BE2C (cell line): ENCODE results near the gene IQSEC1.

Experiments
- DNase-seq: peaks from one replicate; pipeline ENCODE4 v3.0.0-alpha.2; 2020
- H3K27me3 ChIP-seq: fragments of 250-450 bp; sonication (Bioruptor Pico); 2 replicates; pipeline ENCODE4 v1.5.1; 2020; ENCODE audit warnings: mild to moderate bottlenecking
- H3K36me3 ChIP-seq: fragments of 250-450 bp; sonication (Bioruptor Pico); 2 replicates; pipeline ENCODE4 v1.5.1; 2020; ENCODE audit warnings: mild to moderate bottlenecking
- H3K4me1 ChIP-seq: fragments of 250-450 bp; sonication (Bioruptor Pico); 2 replicates; pipeline ENCODE4 v1.5.1; 2020
- H3K4me3 ChIP-seq: 2 replicates; pipeline ENCODE4 v1.5.1; 2011; ENCODE audit warnings: low read depth, low read length
- H3K9me3 ChIP-seq: fragments of 250-450 bp; sonication (Bioruptor Pico); 2 replicates; pipeline ENCODE4 v1.5.1; 2020
- TF ChIP-seq, protein P1 (sequence below): IDR thresholded peaks from 2 replicates; pipeline ENCODE4 v1.5.1; 2012; ENCODE audit warnings: mild to moderate bottlenecking, low read depth, low read length

The IQSEC1 gene

DNA sequence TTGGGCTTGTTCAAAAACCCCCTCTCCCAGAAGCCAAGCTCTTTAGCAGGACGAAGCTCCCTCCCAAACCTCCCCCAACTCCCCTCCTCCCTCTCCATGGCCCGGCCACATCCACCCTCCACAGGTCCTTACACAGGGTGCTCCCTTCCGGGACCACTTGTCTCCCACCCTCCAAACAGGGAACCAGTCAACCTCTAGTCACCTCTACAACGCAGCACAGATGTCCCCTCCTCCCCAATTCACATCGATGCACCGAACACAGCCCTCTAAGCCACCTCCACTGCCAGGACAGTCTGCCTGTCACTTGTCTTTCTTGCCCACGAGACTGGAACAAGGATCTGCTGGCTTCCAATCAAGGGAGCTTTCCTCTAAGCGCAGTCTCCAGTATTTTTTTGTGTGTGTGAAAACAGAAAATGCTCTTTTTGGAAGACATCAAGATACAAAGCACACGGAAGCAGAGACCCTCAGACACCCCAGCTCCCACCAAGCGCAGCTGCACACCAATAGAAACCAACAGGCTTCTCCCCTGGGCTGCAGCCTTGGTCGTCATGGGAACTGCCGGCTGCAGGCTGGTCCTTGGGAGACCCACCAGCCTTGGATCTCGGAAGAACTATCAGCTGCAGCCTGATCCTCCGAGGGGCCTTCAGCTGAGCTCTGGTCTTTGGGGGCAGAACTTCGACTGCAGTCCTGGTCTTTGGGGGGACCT lies 26.5 kb downstream of the IQSEC1 start:
- no peak for DNase-seq
- H3K27me3 ChIP-seq = no peaks in the 10 kb centered on the region
- peaks cover 28% of the 10 kb centered on the region for H3K4me1 ChIP-seq

DNA sequence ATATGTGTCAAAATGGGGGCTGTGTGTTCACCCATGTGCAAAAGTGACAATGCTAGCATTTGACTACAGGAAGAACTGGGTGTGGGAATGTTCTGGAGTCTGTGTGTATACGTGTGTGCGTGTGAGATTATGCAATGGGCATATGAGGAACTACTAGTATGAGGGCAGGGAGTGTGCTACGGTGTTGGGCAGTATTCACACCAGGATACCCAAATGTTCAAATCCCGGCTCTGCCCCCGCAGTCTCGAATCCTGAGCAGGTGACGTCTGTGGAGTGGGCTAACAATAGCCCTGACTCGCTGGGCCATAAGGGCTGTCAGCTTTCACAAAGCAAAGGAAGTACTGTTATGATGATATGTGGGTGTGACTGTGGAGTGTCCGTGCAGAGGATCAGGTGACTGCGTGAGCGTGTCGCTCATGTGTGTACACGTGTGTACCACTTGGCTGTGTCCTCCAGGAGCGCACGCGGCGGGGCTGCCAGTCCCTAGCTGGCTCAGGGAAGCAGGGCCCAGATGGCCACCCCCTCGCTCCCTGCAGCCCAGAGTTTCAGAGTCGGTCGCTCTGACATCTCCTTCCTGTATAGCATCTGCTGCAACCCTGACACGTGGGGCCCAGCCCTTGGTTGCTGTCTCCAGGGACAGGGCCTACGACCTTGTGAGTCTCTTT lies 27.2 kb downstream of the IQSEC1 start:
- TF ChIP-seq, protein P1, sequence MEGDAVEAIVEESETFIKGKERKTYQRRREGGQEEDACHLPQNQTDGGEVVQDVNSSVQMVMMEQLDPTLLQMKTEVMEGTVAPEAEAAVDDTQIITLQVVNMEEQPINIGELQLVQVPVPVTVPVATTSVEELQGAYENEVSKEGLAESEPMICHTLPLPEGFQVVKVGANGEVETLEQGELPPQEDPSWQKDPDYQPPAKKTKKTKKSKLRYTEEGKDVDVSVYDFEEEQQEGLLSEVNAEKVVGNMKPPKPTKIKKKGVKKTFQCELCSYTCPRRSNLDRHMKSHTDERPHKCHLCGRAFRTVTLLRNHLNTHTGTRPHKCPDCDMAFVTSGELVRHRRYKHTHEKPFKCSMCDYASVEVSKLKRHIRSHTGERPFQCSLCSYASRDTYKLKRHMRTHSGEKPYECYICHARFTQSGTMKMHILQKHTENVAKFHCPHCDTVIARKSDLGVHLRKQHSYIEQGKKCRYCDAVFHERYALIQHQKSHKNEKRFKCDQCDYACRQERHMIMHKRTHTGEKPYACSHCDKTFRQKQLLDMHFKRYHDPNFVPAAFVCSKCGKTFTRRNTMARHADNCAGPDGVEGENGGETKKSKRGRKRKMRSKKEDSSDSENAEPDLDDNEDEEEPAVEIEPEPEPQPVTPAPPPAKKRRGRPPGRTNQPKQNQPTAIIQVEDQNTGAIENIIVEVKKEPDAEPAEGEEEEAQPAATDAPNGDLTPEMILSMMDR = no peak
- no peaks in the 10 kb centered on the region for H3K36me3 ChIP-seq

More for the DNA sequence above, 26.5 kb downstream of the IQSEC1 start:
- Histone ChIP-seq H3K36me3 (no peaks in the 10 kb centered on the region), H3K9me3 (no peaks in the 10 kb centered on the region), H3K4me3 (no peak overlapping the region)
- TF ChIP-seq, protein P1 = no peak

DNA sequence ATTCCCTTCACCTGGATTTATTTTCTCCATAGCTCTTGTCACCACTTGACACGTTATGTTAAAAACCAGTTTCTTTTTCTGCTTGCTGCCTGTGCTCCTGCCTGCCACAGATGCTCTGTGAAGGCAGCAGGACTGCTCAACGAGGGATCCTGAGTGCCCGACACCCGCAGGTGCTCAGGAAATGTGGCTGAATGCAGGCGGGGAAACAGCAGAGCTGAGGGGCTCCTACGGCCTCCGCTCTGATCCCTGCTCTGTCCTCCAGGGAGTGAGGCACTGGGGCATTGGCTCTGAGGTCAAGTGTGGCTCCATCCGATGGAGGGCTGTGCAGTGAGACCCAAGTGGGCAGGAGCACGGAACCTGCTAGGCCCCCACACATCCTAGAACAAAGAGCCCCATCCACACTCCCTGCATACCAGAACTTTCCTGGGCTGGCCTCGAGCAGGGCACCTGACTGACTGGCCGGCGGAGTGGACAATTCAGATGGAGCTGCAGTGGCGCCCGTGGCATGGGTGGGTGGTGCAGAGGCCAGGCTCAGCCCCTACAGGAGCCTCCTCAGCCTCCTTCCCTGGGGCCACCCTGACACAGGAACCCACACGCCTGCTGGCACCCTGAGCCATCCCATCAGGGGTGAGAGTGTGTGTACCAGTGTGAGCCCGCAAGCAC lies 27.9 kb downstream of the IQSEC1 start:
- H3K4me3 ChIP-seq = no peak overlapping the region
- TF ChIP-seq, protein P1 = no peak
- H3K9me3 ChIP-seq = no peaks in the 10 kb centered on the region
- peaks cover 28% of the 10 kb centered on the region for H3K4me1 ChIP-seq
- no peaks in the 10 kb centered on the region for H3K27me3 ChIP-seq
- no peak for DNase-seq
- no peaks in the 10 kb centered on the region for H3K36me3 ChIP-seq

More for the DNA sequence above, 27.2 kb downstream of the IQSEC1 start:
- Histone ChIP-seq H3K9me3 (no peaks in the 10 kb centered on the region), H3K4me1 (peaks cover 28% of the 10 kb centered on the region), H3K27me3 (no peaks in the 10 kb centered on the region), H3K4me3 (no peak overlapping the region)
- DNase-seq = peak; percentile 46

DNA sequence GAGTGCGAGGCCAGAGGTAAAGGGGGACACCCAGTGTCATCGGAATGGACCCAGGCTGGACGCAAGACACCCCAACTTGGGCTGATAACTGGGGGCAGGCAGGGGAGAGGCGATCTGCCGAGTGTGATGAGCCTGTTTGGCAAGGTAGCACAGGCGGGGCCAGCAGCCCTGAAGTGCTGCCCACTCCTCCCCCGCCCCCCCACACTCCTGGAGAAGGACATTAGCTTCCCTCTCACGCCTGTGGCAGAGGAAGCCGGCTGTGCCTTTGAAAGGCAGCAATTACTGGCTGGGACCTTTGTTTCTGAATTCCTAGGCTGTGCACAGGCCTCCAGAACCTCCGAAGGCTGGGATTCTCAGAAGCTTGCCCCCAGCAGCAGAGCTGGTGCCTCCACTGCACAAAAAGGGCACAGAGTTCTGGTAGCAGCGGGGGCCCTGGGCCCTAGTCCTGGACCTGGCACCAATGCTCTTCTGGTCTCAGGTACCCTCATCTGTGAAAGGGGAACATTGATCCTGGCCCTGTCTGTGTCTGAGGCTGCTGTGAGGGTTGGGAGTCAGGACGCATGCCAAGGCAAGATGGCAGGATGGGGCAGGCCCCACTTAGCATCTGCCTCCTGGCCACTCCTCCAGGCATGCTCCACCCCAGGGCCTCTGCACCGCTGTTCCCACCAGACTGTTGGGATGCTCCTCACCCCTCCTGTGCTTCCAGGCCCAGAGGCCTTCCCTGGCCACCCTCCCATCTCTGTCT lies 28.6 kb downstream of the IQSEC1 start:
- no peaks in the 10 kb centered on the region for H3K36me3 ChIP-seq
- no peaks in the 10 kb centered on the region for H3K27me3 ChIP-seq
- no peak for DNase-seq
- peaks cover 33% of the 10 kb centered on the region for H3K4me1 ChIP-seq
- TF ChIP-seq, protein P1 = no peak
- H3K9me3 ChIP-seq = no peaks in the 10 kb centered on the region
- H3K4me3 ChIP-seq = no peak overlapping the region

DNA sequence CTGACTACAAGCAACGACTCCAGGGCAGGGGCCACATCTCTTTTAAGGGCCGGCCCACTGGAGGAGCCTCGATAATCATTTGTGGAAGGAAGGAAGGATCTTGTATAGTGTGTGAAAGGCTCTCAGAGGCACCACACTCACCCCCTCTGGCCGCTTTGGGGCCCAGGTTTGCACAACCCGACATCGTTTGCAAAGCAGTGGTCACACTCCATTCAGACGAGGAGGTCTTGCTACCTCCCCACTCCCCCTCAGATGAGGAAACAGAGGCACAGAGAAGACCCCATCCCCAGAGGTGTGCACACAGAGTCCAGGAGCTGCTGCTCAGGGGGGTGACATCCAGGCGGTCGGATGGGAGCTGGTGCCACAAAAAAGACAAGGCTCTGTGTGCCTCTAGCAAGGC lies 29.6 kb downstream of the IQSEC1 start:
- Histone ChIP-seq H3K9me3 (no peaks in the 10 kb centered on the region), H3K27me3 (no peaks in the 10 kb centered on the region), H3K36me3 (no peaks in the 10 kb centered on the region), H3K4me1 (peaks cover 33% of the 10 kb centered on the region), H3K4me3 (no peak overlapping the region)
- DNase-seq = no peak
- TF ChIP-seq, protein P1 = no peak
